A375 (cell line): ENCODE data around the gene CSNK2A2. TPM values are rescaled to one million over a fixed set of nuclear protein-coding genes. Genes with fewer than 3 reads are reported as not detected.

Experiments
- small RNA-seq: library from RNA; depleted of rRNA; stranded (forward); fragments of <200 nt; gene quantifications from one replicate; pipeline ENCODE3, GENCODE V24; 2014
- total RNA-seq: library from RNA; depleted of rRNA; stranded (reverse); fragments of >200 nt; shearing (Covaris generic); gene quantifications from 2 replicates; pipeline ENCODE4 v1.2.3, GENCODE V29; 2014; rRNA removed

CSNK2A2 gene
- total RNA-seq: 23.3 and 25.8 TPM in 2 replicates

GRCh38 chr16:58198022-58198683, at the start of gene CSNK2A2:
TSS of gene CSNK2A2 (minus strand) at chr16:58198106. CDS start at chr16:58197736, 370 bp downstream.

GRCh38 chr16:58129097-58129936, 68.6 kb downstream of the CSNK2A2 start, which contains the start of gene CFAP20:
TSS of gene CFAP20 (minus strand) at chr16:58129381. CDS start at chr16:58129115, 266 bp downstream.

Small RNA genes within 50 kb of the gene (small RNA-seq; reads per million reads assigned to genes)
- not detected for gene RN7SL645P

Other genes starting within 250 kb of the CSNK2A2 start
- gene CNGB1, start 227.0 kb downstream of the CSNK2A2 start, total RNA-seq: not detected in 2 replicates
- gene ZNF319, start 197.4 kb downstream of the CSNK2A2 start, total RNA-seq: 2.0 and 2.8 TPM in 2 replicates
- gene USB1, start 196.7 kb downstream of the CSNK2A2 start, total RNA-seq: 11.3 and 13.8 TPM in 2 replicates
- 4.9 and 5.5 TPM in 2 replicates for gene MMP15, start 172.4 kb downstream of the CSNK2A2 start, total RNA-seq
- gene CFAP20, start 68.7 kb downstream of the CSNK2A2 start, total RNA-seq: 62.6 and 71.0 TPM in 2 replicates
- gene PRSS54, start 96.9 kb upstream of the CSNK2A2 start, total RNA-seq: not detected in 2 replicates
- gene GINS3, start 194.4 kb upstream of the CSNK2A2 start, total RNA-seq: 16.1 and 16.2 TPM in 2 replicates